Loucy (cell line): Measurements from ENCODE around the gene ACVR2B.

Experiments used
- CTCF ChIP-seq: fragments of 200-600 bp; sonication (generic); conservative IDR thresholded peaks from 2 replicates; pipeline ENCODE4 v1.5.1; 2014; ENCODE audit warnings: mild to moderate bottlenecking, antibody characterized with exemption, low read length
- EZH2phosphoT487 ChIP-seq: fragments of 200-600 bp; IDR thresholded peaks from 2 replicates; pipeline ENCODE4 v1.6.1; 2018; ENCODE audit warnings: antibody characterized with exemption, mild to moderate bottlenecking, moderate library complexity, borderline replicate concordance

DNA sequence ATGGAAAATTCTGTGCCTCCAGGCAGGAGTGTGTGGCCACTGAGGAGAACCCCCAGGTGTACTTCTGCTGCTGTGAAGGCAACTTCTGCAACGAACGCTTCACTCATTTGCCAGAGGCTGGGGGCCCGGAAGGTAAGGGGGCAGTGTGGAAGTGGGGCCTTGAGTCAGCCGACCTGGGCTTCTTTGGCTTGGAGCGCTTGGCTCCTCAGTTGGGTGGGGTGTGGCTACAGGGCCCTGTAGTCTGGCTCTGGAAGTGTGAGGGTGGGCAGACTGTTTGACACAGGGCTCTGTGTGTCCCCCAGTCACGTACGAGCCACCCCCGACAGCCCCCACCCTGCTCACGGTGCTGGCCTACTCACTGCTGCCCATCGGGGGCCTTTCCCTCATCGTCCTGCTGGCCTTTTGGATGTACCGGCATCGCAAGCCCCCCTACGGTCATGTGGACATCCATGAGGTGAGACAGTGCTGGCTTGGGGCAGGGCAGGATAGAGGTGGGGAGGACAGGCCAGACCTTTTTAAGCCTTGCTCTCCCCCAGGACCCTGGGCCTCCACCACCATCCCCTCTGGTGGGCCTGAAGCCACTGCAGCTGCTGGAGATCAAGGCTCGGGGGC lies 24.3 kb downstream of the ACVR2B start:
- no peak for TF ChIP-seq CTCF
- TF ChIP-seq EZH2phosphoT487 = no peak
